ENCODE results near the gene PLEKHA1.

The PLEKHA1 gene

GRCh38 chr10:122455376-122456079, 81.0 kb downstream of the PLEKHA1 start:
- H2BK15ac ChIP-seq (ENCODE audit: low read depth, poor library complexity, severe bottlenecking): no peak overlapping the region
- H3K4me3 ChIP-seq (ENCODE audit: insufficient read depth in 1 of 2, low read depth in 1 of 2, low read length in 2 of 2): no peak overlapping the region
- peaks cover 17% of the 10 kb centered on the region for H3K4me1 ChIP-seq (ENCODE audit: control insufficient read depth, insufficient read depth, low read depth, low read length)
- H3K18ac ChIP-seq (ENCODE audit: low read depth in 1 of 2, low read length in 2 of 2): no peak overlapping the region
- WGBS: 91% methylated on average over 8 of the region's 11 CpGs
- H2BK12ac ChIP-seq (ENCODE audit: low read length in 2 of 2): no peak overlapping the region
- no peak for DNase-seq
- H4K91ac ChIP-seq (ENCODE audit: low read length): no peak overlapping the region
- H3K79me1 ChIP-seq (replicated peaks; ENCODE audit: low read length, poor library complexity, severe bottlenecking): no peaks in the 10 kb centered on the region
- no peak overlapping the region for H3K4me2 ChIP-seq (ENCODE audit: low read length, poor library complexity, severe bottlenecking)
- no peak overlapping the region for H3K4ac ChIP-seq (ENCODE audit: low read depth in 1 of 2, low read length in 2 of 2)
- no peaks in the 10 kb centered on the region for H3K9me3 ChIP-seq (ENCODE audit: control insufficient read depth, low read length)
- peaks cover 0 to 18% of the 10 kb centered on the region in 2 experiments for H3K27me3 ChIP-seq (ENCODE audit: control insufficient read depth in 1 of 2, insufficient read depth in 1 of 2, low read length in 2 of 2)
- no peak overlapping the region for H2BK5ac ChIP-seq (ENCODE audit: low read depth, low read length, poor library complexity, severe bottlenecking)
- no peak overlapping the region for H3K23ac ChIP-seq (ENCODE audit: low read length in 2 of 2)
- no peak overlapping the region for H2AK5ac ChIP-seq (ENCODE audit: low read length, severe bottlenecking)
- no peak overlapping the region for H3K27ac ChIP-seq (ENCODE audit: low read length, poor library complexity, severe bottlenecking)
- H3K14ac ChIP-seq (ENCODE audit: low read length in 2 of 2): no peak overlapping the region
- no peak overlapping the region for H4K8ac ChIP-seq (ENCODE audit: low read length)
- no peaks in the 10 kb centered on the region for H3K36me3 ChIP-seq (ENCODE audit: control insufficient read depth in 1 of 2, insufficient read depth in 2 of 2, low read depth in 1 of 2, low read length in 2 of 2)
- no peak overlapping the region for H3K9ac ChIP-seq (ENCODE audit: low read length)
- H2AFZ ChIP-seq (ENCODE audit: low read depth, low read length): no peak overlapping the region
- H2BK120ac ChIP-seq (ENCODE audit: low read depth, low read length): no peak overlapping the region

- H3K9ac ChIP-seq (ENCODE audit: low read length): no peak overlapping the region
- DNase-seq: no peak
- no peak overlapping the region for H3K4ac ChIP-seq (ENCODE audit: low read depth in 1 of 2, low read length in 2 of 2)
- no peak overlapping the region for H4K91ac ChIP-seq (ENCODE audit: low read length)
- H2BK5ac ChIP-seq (ENCODE audit: low read depth, low read length, poor library complexity, severe bottlenecking): no peak overlapping the region
- no peak overlapping the region for H2BK12ac ChIP-seq (ENCODE audit: low read length in 2 of 2)
- no peak overlapping the region for H3K4me2 ChIP-seq (ENCODE audit: low read length, poor library complexity, severe bottlenecking)
- H3K27me3 ChIP-seq (ENCODE audit: control insufficient read depth in 1 of 2, insufficient read depth in 1 of 2, low read length in 2 of 2): peaks cover 0 to 20% of the 10 kb centered on the region in 2 experiments
- H3K79me1 ChIP-seq (replicated peaks; ENCODE audit: low read length, poor library complexity, severe bottlenecking): peaks cover 5% of the 10 kb centered on the region
- no peak overlapping the region for H3K23ac ChIP-seq (ENCODE audit: low read length in 2 of 2)
- 93% methylated on average over 5 of the region's 5 CpGs for WGBS
- no peak overlapping the region for H4K8ac ChIP-seq (ENCODE audit: low read length)
- no peaks in the 10 kb centered on the region for H3K36me3 ChIP-seq (ENCODE audit: control insufficient read depth in 1 of 2, insufficient read depth in 2 of 2, low read depth in 1 of 2, low read length in 2 of 2)
- peaks cover 23% of the 10 kb centered on the region for H3K4me1 ChIP-seq (ENCODE audit: control insufficient read depth, insufficient read depth, low read depth, low read length)
- H2BK15ac ChIP-seq (ENCODE audit: low read depth, poor library complexity, severe bottlenecking): no peak overlapping the region
- H3K18ac ChIP-seq (ENCODE audit: low read depth in 1 of 2, low read length in 2 of 2): no peak overlapping the region
- no peak overlapping the region for H3K27ac ChIP-seq (ENCODE audit: low read length, poor library complexity, severe bottlenecking)
- no peak overlapping the region for H2BK120ac ChIP-seq (ENCODE audit: low read depth, low read length)
- no peak overlapping the region for H3K4me3 ChIP-seq (ENCODE audit: insufficient read depth in 1 of 2, low read depth in 1 of 2, low read length in 2 of 2)
- H2AFZ ChIP-seq (ENCODE audit: low read depth, low read length): no peak overlapping the region
- no peaks in the 10 kb centered on the region for H3K9me3 ChIP-seq (ENCODE audit: control insufficient read depth, low read length)
- no peak overlapping the region for H3K14ac ChIP-seq (ENCODE audit: low read length in 2 of 2)
- no peak overlapping the region for H2AK5ac ChIP-seq (ENCODE audit: low read length, severe bottlenecking)
Measured at GRCh38 chr10:122457934-122458333, 83.4 kb downstream of the PLEKHA1 start.

DNA sequence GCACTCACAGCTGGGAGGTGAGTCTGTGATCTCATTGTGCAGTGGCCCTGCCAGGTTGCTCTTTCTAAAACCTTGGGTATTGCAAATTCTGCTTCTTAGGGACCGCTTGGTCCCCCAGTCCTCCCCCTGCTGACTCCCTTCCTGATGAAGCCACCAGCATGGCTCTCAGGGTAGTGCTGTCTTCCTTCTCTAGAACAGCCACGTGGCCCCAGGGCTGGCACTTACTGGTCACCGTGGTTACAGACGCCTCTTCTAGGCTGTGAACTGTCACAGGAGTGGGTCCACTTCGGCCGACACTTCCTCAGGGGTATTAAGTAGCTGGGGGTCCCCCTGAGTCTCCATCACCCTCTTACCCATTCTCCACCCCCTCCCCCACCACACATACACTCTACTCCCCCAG, 84.2 kb downstream of the PLEKHA1 start:
- Histone ChIP-seq H2AFZ (ENCODE audit: low read depth, low read length) (no peak overlapping the region), H2BK5ac (ENCODE audit: low read depth, low read length, poor library complexity, severe bottlenecking) (no peak overlapping the region), H3K9ac (ENCODE audit: low read length) (no peak overlapping the region), H3K23ac (ENCODE audit: low read length in 2 of 2) (no peak overlapping the region), H3K18ac (ENCODE audit: low read depth in 1 of 2, low read length in 2 of 2) (no peak overlapping the region), H3K4me2 (ENCODE audit: low read length, poor library complexity, severe bottlenecking) (no peak overlapping the region), H2AK5ac (ENCODE audit: low read length, severe bottlenecking) (no peak overlapping the region), H4K8ac (ENCODE audit: low read length) (no peak overlapping the region), H4K91ac (ENCODE audit: low read length) (no peak overlapping the region), H3K36me3 (ENCODE audit: control insufficient read depth in 1 of 2, insufficient read depth in 2 of 2, low read depth in 1 of 2, low read length in 2 of 2) (no peaks in the 10 kb centered on the region), H3K4me1 (ENCODE audit: control insufficient read depth, insufficient read depth, low read depth, low read length) (peaks cover 25% of the 10 kb centered on the region), H3K27me3 (ENCODE audit: control insufficient read depth in 1 of 2, insufficient read depth in 1 of 2, low read length in 2 of 2) (peaks cover 0 to 24% of the 10 kb centered on the region in 2 experiments), H3K4me3 (ENCODE audit: insufficient read depth in 1 of 2, low read depth in 1 of 2, low read length in 2 of 2) (no peak overlapping the region), H3K14ac (ENCODE audit: low read length in 2 of 2) (no peak overlapping the region), H3K79me1 (replicated peaks; ENCODE audit: low read length, poor library complexity, severe bottlenecking) (peaks cover 6% of the 10 kb centered on the region), H2BK12ac (ENCODE audit: low read length in 2 of 2) (no peak overlapping the region), H3K4ac (ENCODE audit: low read depth in 1 of 2, low read length in 2 of 2) (no peak overlapping the region), H3K27ac (ENCODE audit: low read length, poor library complexity, severe bottlenecking) (no peak overlapping the region), H2BK15ac (ENCODE audit: low read depth, poor library complexity, severe bottlenecking) (peak overlapping the region; percentile 21), H2BK120ac (ENCODE audit: low read depth, low read length) (no peak overlapping the region), H3K9me3 (ENCODE audit: control insufficient read depth, low read length) (no peaks in the 10 kb centered on the region)
- DNase-seq: no peak
- WGBS: 71% methylated on average over 6 of the region's 6 CpGs

GRCh38 chr10:122459561-122460273, 85.2 kb downstream of the PLEKHA1 start:
- Histone ChIP-seq H3K36me3 (ENCODE audit: control insufficient read depth in 1 of 2, insufficient read depth in 2 of 2, low read depth in 1 of 2, low read length in 2 of 2) (peaks cover 2 to 3% of the 10 kb centered on the region in 2 experiments), H3K4me3 (ENCODE audit: insufficient read depth in 1 of 2, low read depth in 1 of 2, low read length in 2 of 2) (no peak overlapping the region), H2BK15ac (ENCODE audit: low read depth, poor library complexity, severe bottlenecking) (no peak overlapping the region), H3K9ac (ENCODE audit: low read length) (no peak overlapping the region), H2AFZ (ENCODE audit: low read depth, low read length) (no peak overlapping the region), H3K18ac (ENCODE audit: low read depth in 1 of 2, low read length in 2 of 2) (no peak overlapping the region), H3K27me3 (ENCODE audit: control insufficient read depth in 1 of 2, insufficient read depth in 1 of 2, low read length in 2 of 2) (peaks cover 0 to 24% of the 10 kb centered on the region in 2 experiments), H3K4me2 (ENCODE audit: low read length, poor library complexity, severe bottlenecking) (no peak overlapping the region), H2BK5ac (ENCODE audit: low read depth, low read length, poor library complexity, severe bottlenecking) (no peak overlapping the region), H2AK5ac (ENCODE audit: low read length, severe bottlenecking) (no peak overlapping the region), H3K27ac (ENCODE audit: low read length, poor library complexity, severe bottlenecking) (no peak overlapping the region), H3K23ac (ENCODE audit: low read length in 2 of 2) (no peak overlapping the region), H4K8ac (ENCODE audit: low read length) (no peak overlapping the region), H4K91ac (ENCODE audit: low read length) (peak overlapping the region; percentile 62), H3K4me1 (ENCODE audit: control insufficient read depth, insufficient read depth, low read depth, low read length) (peaks cover 22% of the 10 kb centered on the region), H3K4ac (ENCODE audit: low read depth in 1 of 2, low read length in 2 of 2) (no peak overlapping the region), H3K14ac (ENCODE audit: low read length in 2 of 2) (no peak overlapping the region), H3K79me1 (replicated peaks; ENCODE audit: low read length, poor library complexity, severe bottlenecking) (peaks cover 10% of the 10 kb centered on the region), H2BK120ac (ENCODE audit: low read depth, low read length) (no peak overlapping the region), H2BK12ac (ENCODE audit: low read length in 2 of 2) (no peak overlapping the region), H3K9me3 (ENCODE audit: control insufficient read depth, low read length) (no peaks in the 10 kb centered on the region)
- no peak for DNase-seq
- WGBS: 63% methylated on average over 14 of the region's 14 CpGs

Measured in mesenchymal stem cell (in vitro differentiated cells and primary cell).